ENCODE results near the gene UHRF2.

UHRF2 gene

DNA sequence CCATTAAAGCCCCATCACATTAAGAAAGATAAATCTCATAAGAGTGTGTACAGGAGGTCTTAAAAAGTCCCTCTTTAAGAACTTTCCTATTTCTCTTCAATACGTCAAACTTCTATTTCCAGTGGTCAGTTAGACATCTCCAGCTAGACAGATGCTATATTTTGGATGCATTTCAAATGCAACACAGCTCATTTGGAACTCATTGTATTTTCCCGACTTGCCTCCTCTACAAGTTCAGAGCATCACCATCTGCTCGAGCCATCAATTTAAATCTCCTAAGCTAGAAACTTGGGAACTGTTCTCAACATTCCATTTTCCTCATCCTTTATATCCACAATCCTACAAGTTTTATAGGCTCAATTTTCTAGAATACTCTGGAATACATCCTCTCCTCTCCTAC lies 3.2 kb upstream of the UHRF2 start:
- FAIRE-seq (no peak), DNase-seq (ENCODE audit: insufficient read length) (no peak)
- TF ChIP-seq POLR2A (IDR thresholded peaks at IDR 0.05; ENCODE audit: low read depth, low read length), result no peak

- DNase-seq (ENCODE audit: insufficient read length) (no peak), FAIRE-seq (peak; percentile 48)
- TF ChIP-seq TAF1 (IDR thresholded peaks at IDR 0.05; ENCODE audit: borderline replicate concordance, low read depth, low read length), result no peak
- no peak for TF ChIP-seq POLR2AphosphoS5 (IDR thresholded peaks at IDR 0.05; ENCODE audit: low read depth, low read length)
Observed at GRCh38 chr9:6410633-6411032, 2.4 kb upstream of the UHRF2 start.

DNA sequence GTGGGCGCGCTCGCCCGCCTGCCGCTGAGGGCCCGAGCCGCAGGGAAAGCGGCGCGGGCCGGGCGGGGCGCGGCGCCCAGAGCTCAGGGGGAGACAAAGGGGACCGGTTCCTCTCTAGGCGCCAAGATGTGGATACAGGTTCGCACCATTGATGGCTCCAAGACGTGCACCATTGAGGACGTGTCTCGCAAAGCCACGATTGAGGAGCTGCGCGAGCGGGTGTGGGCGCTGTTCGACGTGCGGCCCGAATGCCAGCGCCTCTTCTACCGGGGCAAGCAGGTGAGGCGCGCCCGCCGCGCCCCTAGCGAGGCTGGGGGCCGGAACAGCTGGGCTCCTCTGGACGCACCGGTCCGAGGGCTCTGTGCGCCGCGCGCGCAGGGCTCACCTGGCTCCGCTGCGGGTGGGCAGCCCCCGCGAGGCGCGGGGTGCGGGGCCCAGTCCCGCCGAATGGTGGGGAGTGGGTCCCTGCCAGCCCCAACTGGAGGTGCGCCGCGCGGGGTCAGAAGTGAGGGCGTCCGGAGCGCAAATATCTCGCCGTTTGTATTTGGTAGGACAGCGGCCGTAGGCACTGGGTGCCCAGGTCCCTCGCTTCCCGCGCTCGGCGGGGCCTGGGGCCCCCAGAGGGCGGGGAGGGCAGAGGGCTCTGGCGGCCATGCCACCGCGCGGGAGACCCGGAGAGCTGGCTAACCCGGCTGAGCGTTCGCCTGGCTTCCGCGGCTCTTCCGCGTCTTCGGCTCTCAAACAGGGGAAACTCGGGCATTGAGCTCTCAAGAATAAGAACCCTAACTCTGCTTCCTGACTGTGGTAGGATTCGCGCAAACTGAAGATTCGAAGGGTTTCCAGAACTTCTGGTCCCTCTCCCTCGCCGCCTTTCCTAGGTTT lies 607 bp downstream of the UHRF2 start:
- FAIRE-seq (peak; percentile 58), DNase-seq (ENCODE audit: insufficient read length) (no peak)
- no peak for TF ChIP-seq POLR2AphosphoS5 (IDR thresholded peaks at IDR 0.05; ENCODE audit: low read depth, low read length)
- no peak for TF ChIP-seq POLR2A (IDR thresholded peaks at IDR 0.05; ENCODE audit: low read depth, low read length)
- no peak for TF ChIP-seq TAF1 (IDR thresholded peaks at IDR 0.05; ENCODE audit: borderline replicate concordance, low read depth, low read length)

GRCh38 chr9:6414247-6414641 lies 1.2 kb downstream of the UHRF2 start:
- TF ChIP-seq POLR2AphosphoS5 (IDR thresholded peaks at IDR 0.05; ENCODE audit: low read depth, low read length) (no peak), POLR2A (IDR thresholded peaks at IDR 0.05; ENCODE audit: low read depth, low read length) (no peak), TAF1 (IDR thresholded peaks at IDR 0.05; ENCODE audit: borderline replicate concordance, low read depth, low read length) (no peak)
- peak; percentile 76 for FAIRE-seq
- no peak for DNase-seq (ENCODE audit: insufficient read length)

GRCh38 chr9:6415266-6415665 lies 2.3 kb downstream of the UHRF2 start:
- DNase-seq (ENCODE audit: insufficient read length) (no peak), FAIRE-seq (peak; percentile 85)

DNA sequence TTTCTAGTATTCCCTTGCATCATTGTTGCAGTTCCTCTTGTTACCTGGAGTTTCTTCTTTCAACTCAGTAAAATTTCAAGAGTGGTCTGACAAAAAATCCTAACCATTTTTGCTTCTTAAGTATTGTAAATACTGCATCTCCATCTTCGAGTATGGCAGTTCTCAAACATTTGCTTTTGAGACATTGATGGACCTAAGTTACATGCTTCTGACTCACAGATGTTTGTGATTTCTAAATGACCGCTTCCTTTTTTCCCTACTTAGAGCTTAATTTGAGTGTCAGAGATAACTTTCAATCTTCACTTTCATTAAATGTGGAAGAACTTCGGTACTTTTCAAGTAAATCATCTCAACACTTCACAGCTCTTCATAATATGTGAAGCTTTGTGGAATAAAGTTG lies 4.2 kb downstream of the UHRF2 start:
- TF ChIP-seq TAF1 (IDR thresholded peaks at IDR 0.05; ENCODE audit: borderline replicate concordance, low read depth, low read length) (no peak), POLR2A (IDR thresholded peaks at IDR 0.05; ENCODE audit: low read depth, low read length) (no peak), POLR2AphosphoS5 (IDR thresholded peaks at IDR 0.05; ENCODE audit: low read depth, low read length) (no peak)
- no peak for DNase-seq (ENCODE audit: insufficient read length)
- FAIRE-seq, result peak; percentile 82

More at GRCh38 chr9:6415266-6415665, 2.3 kb downstream of the UHRF2 start:
- TF ChIP-seq POLR2AphosphoS5 (IDR thresholded peaks at IDR 0.05; ENCODE audit: low read depth, low read length) (no peak), POLR2A (IDR thresholded peaks at IDR 0.05; ENCODE audit: low read depth, low read length) (no peak), TAF1 (IDR thresholded peaks at IDR 0.05; ENCODE audit: borderline replicate concordance, low read depth, low read length) (no peak)

DNA sequence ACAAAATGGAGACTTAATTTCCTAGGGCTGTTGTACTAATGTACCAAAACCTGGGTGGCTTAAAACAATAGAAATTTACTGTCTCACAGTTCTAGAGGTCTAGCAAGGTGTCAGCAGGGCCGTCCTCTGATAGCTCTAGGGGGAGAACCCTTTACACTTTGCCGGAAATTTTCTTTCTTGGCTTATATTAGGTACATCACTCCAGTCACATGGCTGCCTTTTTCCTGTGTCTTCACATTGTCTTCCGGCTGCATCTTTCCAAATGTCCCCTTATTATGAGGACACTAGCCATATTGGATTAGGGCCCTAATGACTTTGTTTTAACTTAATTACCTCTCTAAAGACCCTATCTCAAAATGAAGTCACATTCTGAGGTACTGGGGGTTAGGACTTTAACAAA lies 5.8 kb downstream of the UHRF2 start:
- DNase-seq (ENCODE audit: insufficient read length) (no peak), FAIRE-seq (peak; percentile 86)
- no peak for TF ChIP-seq TAF1 (IDR thresholded peaks at IDR 0.05; ENCODE audit: borderline replicate concordance, low read depth, low read length)
- TF ChIP-seq POLR2AphosphoS5 (IDR thresholded peaks at IDR 0.05; ENCODE audit: low read depth, low read length), result no peak
- TF ChIP-seq POLR2A (IDR thresholded peaks at IDR 0.05; ENCODE audit: low read depth, low read length), result no peak

GRCh38 chr9:6424940-6425339 lies 11.9 kb downstream of the UHRF2 start:
- FAIRE-seq (no peak), DNase-seq (ENCODE audit: insufficient read length) (no peak)
- no peak for TF ChIP-seq POLR2AphosphoS5 (IDR thresholded peaks at IDR 0.05; ENCODE audit: low read depth, low read length)
- no peak for TF ChIP-seq POLR2A (IDR thresholded peaks at IDR 0.05; ENCODE audit: low read depth, low read length)
- TF ChIP-seq TAF1 (IDR thresholded peaks at IDR 0.05; ENCODE audit: borderline replicate concordance, low read depth, low read length), result no peak

DNA sequence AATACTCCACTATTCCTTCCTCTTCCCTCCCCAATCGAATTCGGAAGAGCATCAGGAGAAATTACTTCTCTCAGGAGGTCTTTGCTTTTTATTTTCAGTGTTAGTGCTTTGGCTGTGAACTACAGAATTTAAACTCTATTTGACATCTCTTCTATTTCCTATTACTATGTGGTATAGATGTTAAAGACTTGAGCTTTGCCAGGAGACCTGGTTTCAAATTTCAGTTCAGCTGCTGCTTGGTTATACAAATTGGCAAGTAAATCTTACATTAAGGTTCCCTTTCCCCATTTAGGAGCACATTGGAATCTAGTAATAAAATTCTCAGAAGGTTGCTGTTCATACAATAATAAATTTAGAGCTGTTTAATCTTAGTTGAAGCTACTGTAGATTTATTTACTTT lies 13.1 kb downstream of the UHRF2 start:
- DNase-seq (ENCODE audit: insufficient read length), result no peak
- TF ChIP-seq POLR2AphosphoS5 (IDR thresholded peaks at IDR 0.05; ENCODE audit: low read depth, low read length) (no peak), TAF1 (IDR thresholded peaks at IDR 0.05; ENCODE audit: borderline replicate concordance, low read depth, low read length) (no peak), POLR2A (IDR thresholded peaks at IDR 0.05; ENCODE audit: low read depth, low read length) (no peak)
- no peak for FAIRE-seq

DNA sequence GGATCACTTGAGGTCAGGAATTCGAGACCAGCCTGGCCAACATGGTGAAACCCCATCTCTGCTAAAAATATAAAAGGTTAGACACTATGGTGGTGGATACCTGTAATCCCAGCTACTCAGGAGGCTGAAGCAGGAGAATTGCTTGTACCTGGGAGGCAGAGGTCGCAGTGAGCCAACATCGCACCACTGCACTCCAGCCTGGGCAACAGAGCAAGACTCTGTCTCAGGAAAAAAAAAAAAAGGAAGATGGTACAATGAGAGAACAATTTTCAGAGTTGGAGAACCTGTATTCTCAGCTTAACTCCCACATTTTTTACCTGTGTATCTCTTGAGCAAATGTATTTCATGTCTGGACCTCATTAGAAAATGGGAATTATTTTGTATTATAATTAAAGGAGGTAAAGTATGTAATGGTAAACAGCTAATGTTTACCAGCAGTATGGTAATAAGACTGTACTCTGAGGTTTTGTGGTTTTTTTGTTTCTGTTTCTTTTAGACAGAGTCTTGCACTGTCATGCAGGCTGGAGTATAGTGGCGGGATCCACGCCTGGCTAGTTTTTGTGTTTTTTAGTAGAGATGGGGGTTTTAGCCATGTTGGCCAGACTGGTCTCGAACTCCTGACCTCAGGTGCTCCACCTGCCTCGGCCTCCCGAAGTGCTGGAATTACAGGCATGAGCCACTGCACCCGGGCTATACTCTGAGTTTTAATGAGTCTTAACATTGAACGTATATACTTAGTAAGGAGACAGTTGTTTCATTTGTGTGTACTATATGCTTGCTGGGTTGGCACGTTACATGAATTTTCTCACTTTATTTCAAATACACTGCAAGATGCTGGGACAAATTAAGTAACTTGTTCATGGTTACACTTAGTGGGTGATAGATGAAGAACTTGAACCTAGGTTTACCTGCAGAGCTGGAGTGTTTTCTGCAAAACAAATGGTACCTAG lies 16.2 kb downstream of the UHRF2 start:
- no peak for TF ChIP-seq POLR2A (IDR thresholded peaks at IDR 0.05; ENCODE audit: low read depth, low read length)
- TF ChIP-seq TAF1 (IDR thresholded peaks at IDR 0.05; ENCODE audit: borderline replicate concordance, low read depth, low read length), result no peak
- FAIRE-seq (peak; percentile 92), DNase-seq (ENCODE audit: insufficient read length) (no peak)

DNA sequence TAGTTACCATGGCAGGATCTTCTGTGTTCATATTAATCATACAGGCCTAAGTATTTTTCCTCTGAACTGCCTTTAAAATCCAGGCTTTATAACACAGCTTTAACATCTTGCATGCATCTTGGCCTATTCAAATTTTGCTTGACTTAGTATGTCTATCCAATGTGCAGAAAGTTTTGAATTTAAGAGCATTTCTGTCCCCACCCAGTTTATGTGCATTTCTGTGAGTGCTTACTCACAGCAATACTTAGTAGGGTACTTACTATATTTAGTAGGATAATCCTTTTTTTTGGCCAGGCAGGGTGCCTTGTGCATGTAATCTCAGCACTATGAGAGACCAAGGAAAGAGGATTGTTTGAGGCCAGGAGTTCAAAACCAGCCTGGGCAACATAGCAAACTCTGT lies 18.0 kb downstream of the UHRF2 start:
- FAIRE-seq (no peak), DNase-seq (ENCODE audit: insufficient read length) (no peak)
- TF ChIP-seq TAF1 (IDR thresholded peaks at IDR 0.05; ENCODE audit: borderline replicate concordance, low read depth, low read length) (no peak), POLR2A (IDR thresholded peaks at IDR 0.05; ENCODE audit: low read depth, low read length) (no peak), POLR2AphosphoS5 (IDR thresholded peaks at IDR 0.05; ENCODE audit: low read depth, low read length) (no peak)

DNA sequence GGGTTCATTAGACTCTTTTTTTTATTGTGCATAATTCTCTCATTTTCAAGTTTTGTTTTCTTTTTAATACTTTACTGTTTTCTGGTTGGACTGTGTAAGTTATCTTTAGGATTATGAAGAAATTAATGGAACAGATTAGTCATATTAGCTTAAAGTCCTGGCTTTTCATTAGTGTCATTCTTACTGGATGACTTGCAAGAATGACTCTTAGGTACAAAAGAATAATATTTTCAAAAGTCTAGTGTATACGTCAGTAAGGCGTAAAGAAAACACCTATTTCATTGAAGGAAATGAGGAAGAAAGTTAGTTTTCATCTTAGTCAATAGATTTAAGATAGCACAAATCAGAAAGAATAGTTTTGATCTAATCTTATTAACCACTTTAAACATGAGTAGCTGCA lies 20.4 kb downstream of the UHRF2 start:
- DNase-seq (ENCODE audit: insufficient read length), result no peak
- FAIRE-seq, result no peak

More for the DNA sequence above, 20.4 kb downstream of the UHRF2 start:
- TF ChIP-seq TAF1 (IDR thresholded peaks at IDR 0.05; ENCODE audit: borderline replicate concordance, low read depth, low read length) (no peak), POLR2AphosphoS5 (IDR thresholded peaks at IDR 0.05; ENCODE audit: low read depth, low read length) (no peak), POLR2A (IDR thresholded peaks at IDR 0.05; ENCODE audit: low read depth, low read length) (no peak)

Data from GM12892 (cell line).